ENCODE measurements around the gene WDR70. TPM values are rescaled to one million over a fixed set of nuclear protein-coding genes. Genes with fewer than 3 reads are reported as not detected.

The WDR70 gene
- total RNA-seq, 1 experiment from 2014 or later = 55.2 TPM

- H3K9me3 ChIP-seq (ENCODE audit: low read depth, low read length, poor library complexity, severe bottlenecking) = peaks cover 14% of the 10 kb centered on the region
- no peaks in the 10 kb centered on the region for H3K4me1 ChIP-seq (ENCODE audit: insufficient read depth, low read length, poor library complexity, severe bottlenecking)
- H3K27ac ChIP-seq (ENCODE audit: low read depth, low read length, poor library complexity, severe bottlenecking) = no peak overlapping the region
- H3K36me3 ChIP-seq (ENCODE audit: insufficient read depth, low read length, poor library complexity, severe bottlenecking) = no peaks in the 10 kb centered on the region
- ChIA-PET CTCF (no interaction called here), POLR2A (ENCODE audit: low non-redundant PET) (no interaction called here)
- no peaks in the 10 kb centered on the region for H3K27me3 ChIP-seq (replicated peaks; ENCODE audit: insufficient read depth, low read depth, low read length, poor library complexity)
- TF ChIP-seq EZH2 (IDR thresholded peaks at IDR 0.05; ENCODE audit: borderline replicate concordance, low read depth, low read length, poor library complexity, severe bottlenecking) = no peak
- BruUV-seq (replicated peaks) = no TSS peak
- intact Hi-C loops (cut with micrococcal nuclease; ENCODE audit: unreplicated experiment) = no loop called here
- DNase-seq (ENCODE audit: low spot score) = no peak
- no peak overlapping the region for H3K4me3 ChIP-seq (ENCODE audit: low read depth, low read length, poor library complexity, severe bottlenecking)
Observed at GRCh38 chr5:37520811-37521210, 141.7 kb downstream of the WDR70 start.

- intact Hi-C loops (cut with micrococcal nuclease; ENCODE audit: unreplicated experiment) = no loop called here
- CTCF ChIA-PET = no interaction called here
Observed at GRCh38 chr5:37532976-37533740, 154.0 kb downstream of the WDR70 start.

GRCh38 chr5:37533851-37534250, 154.7 kb downstream of the WDR70 start:
- no peak for TF ChIP-seq CTCF (conservative IDR thresholded peaks at IDR 0.05; ENCODE audit: low read depth, low read length)
- no peak for TF ChIP-seq EZH2 (IDR thresholded peaks at IDR 0.05; ENCODE audit: borderline replicate concordance, low read depth, low read length, poor library complexity, severe bottlenecking)
- ChIA-PET POLR2A (ENCODE audit: low non-redundant PET) (no interaction called here), CTCF (no interaction called here)
- DNase-seq (ENCODE audit: low spot score) = no peak
- no peaks in the 10 kb centered on the region for H3K4me1 ChIP-seq (ENCODE audit: insufficient read depth, low read length, poor library complexity, severe bottlenecking)
- no peaks in the 10 kb centered on the region for H3K27me3 ChIP-seq (replicated peaks; ENCODE audit: insufficient read depth, low read depth, low read length, poor library complexity)
- no peak overlapping the region for H3K27ac ChIP-seq (ENCODE audit: low read depth, low read length, poor library complexity, severe bottlenecking)
- no peaks in the 10 kb centered on the region for H3K36me3 ChIP-seq (ENCODE audit: insufficient read depth, low read length, poor library complexity, severe bottlenecking)
- H3K4me3 ChIP-seq (ENCODE audit: low read depth, low read length, poor library complexity, severe bottlenecking) = no peak overlapping the region
- no peaks in the 10 kb centered on the region for H3K9me3 ChIP-seq (ENCODE audit: low read depth, low read length, poor library complexity, severe bottlenecking)
- BruUV-seq (replicated peaks) = no TSS peak
- intact Hi-C loops (cut with micrococcal nuclease; ENCODE audit: unreplicated experiment) = no loop called here

More at GRCh38 chr5:37532976-37533740, 154.0 kb downstream of the WDR70 start:
- Histone ChIP-seq H3K4me3 (ENCODE audit: low read depth, low read length, poor library complexity, severe bottlenecking) (no peak overlapping the region), H3K27me3 (replicated peaks; ENCODE audit: insufficient read depth, low read depth, low read length, poor library complexity) (no peaks in the 10 kb centered on the region), H3K27ac (ENCODE audit: low read depth, low read length, poor library complexity, severe bottlenecking) (no peak overlapping the region), H3K36me3 (ENCODE audit: insufficient read depth, low read length, poor library complexity, severe bottlenecking) (no peaks in the 10 kb centered on the region), H3K9me3 (ENCODE audit: low read depth, low read length, poor library complexity, severe bottlenecking) (no peaks in the 10 kb centered on the region), H3K4me1 (ENCODE audit: insufficient read depth, low read length, poor library complexity, severe bottlenecking) (no peaks in the 10 kb centered on the region)
- POLR2A ChIA-PET (ENCODE audit: low non-redundant PET) = no interaction called here
- TF ChIP-seq CTCF (conservative IDR thresholded peaks at IDR 0.05; ENCODE audit: low read depth, low read length) (no peak), EZH2 (IDR thresholded peaks at IDR 0.05; ENCODE audit: borderline replicate concordance, low read depth, low read length, poor library complexity, severe bottlenecking) (no peak)
- DNase-seq (ENCODE audit: low spot score) = no peak
- no TSS peak for BruUV-seq (replicated peaks)

- intact Hi-C loops (cut with micrococcal nuclease; ENCODE audit: unreplicated experiment) = no loop called here
- ChIA-PET POLR2A (ENCODE audit: low non-redundant PET) (no interaction called here), CTCF (no interaction called here)
- Histone ChIP-seq H3K4me3 (ENCODE audit: low read depth, low read length, poor library complexity, severe bottlenecking) (no peak overlapping the region), H3K27ac (ENCODE audit: low read depth, low read length, poor library complexity, severe bottlenecking) (no peak overlapping the region), H3K9me3 (ENCODE audit: low read depth, low read length, poor library complexity, severe bottlenecking) (no peaks in the 10 kb centered on the region), H3K27me3 (replicated peaks; ENCODE audit: insufficient read depth, low read depth, low read length, poor library complexity) (no peaks in the 10 kb centered on the region), H3K4me1 (ENCODE audit: insufficient read depth, low read length, poor library complexity, severe bottlenecking) (peaks cover 14% of the 10 kb centered on the region), H3K36me3 (ENCODE audit: insufficient read depth, low read length, poor library complexity, severe bottlenecking) (no peaks in the 10 kb centered on the region)
- BruUV-seq (replicated peaks) = no TSS peak
- no peak for TF ChIP-seq CTCF (conservative IDR thresholded peaks at IDR 0.05; ENCODE audit: low read depth, low read length)
- TF ChIP-seq EZH2 (IDR thresholded peaks at IDR 0.05; ENCODE audit: borderline replicate concordance, low read depth, low read length, poor library complexity, severe bottlenecking) = no peak
- no peak for DNase-seq (ENCODE audit: low spot score)
Observed at GRCh38 chr5:37539459-37539858, 160.3 kb downstream of the WDR70 start.
